ENCODE data around the gene KCNMA1. TPM values are rescaled to one million over a fixed set of nuclear protein-coding genes. Genes with fewer than 3 reads are reported as not detected.

Gene KCNMA1
- total RNA-seq, 1 experiment from 2014 or later: 0.49 TPM

GRCh38 chr10:76990561-76990960 lies 647.0 kb downstream of the KCNMA1 start:
- Histone ChIP-seq H3K4me1 (ENCODE audit: control insufficient read depth in 1 of 2, insufficient read depth in 2 of 2, low read length in 2 of 2) (no peaks in the 10 kb centered on the region), H3K27ac (ENCODE audit: low read depth, low read length) (no peak overlapping the region), H3K9me2 (ENCODE audit: insufficient read depth) (no peaks in the 10 kb centered on the region), H3K4me3 (replicated peaks in 1 of 2; ENCODE audit: low read depth in 1 of 2, low read length in 2 of 2) (no peak overlapping the region), H4K20me1 (ENCODE audit: insufficient read depth) (no peaks in the 10 kb centered on the region), H2AFZ (ENCODE audit: low read depth, low read length, poor library complexity, severe bottlenecking) (no peak overlapping the region), H3K27me3 (ENCODE audit: insufficient read depth, low read length) (peaks cover 60% of the 10 kb centered on the region), H3K4me2 (ENCODE audit: low read length) (no peak overlapping the region), H3K9ac (ENCODE audit: low read length) (no peak overlapping the region), H3K9me3 (ENCODE audit: control insufficient read depth in 1 of 2, insufficient read depth in 1 of 2, low read depth in 1 of 2, low read length in 2 of 2) (no peaks in the 10 kb centered on the region), H3K36me3 (ENCODE audit: control insufficient read depth in 1 of 2, insufficient read depth in 2 of 2, low read length in 2 of 2) (no peaks in the 10 kb centered on the region), H3K79me2 (ENCODE audit: insufficient read depth, low read length) (no peaks in the 10 kb centered on the region)
- ATAC-seq (no peak), DNase-seq (ENCODE audit: low read depth, low spot score) (no peak)
- ChIA-PET RAD21 (ENCODE audit: low non-redundant PET in 1 of 2, low total read pairs in 2 of 2, uncharacterized antibody in 2 of 2, unreplicated experiment in 2 of 2) (no interaction called here), POLR2A (no interaction called here), CTCF (no interaction called here)
- no TSS peak for BruUV-seq (replicated peaks)
- intact Hi-C loops (cut with micrococcal nuclease): no loop called here
- TF ChIP-seq CTCF (IDR thresholded peaks at IDR 0.05 in 2 of 3, conservative IDR thresholded peaks at IDR 0.05 in 1 of 3; ENCODE audit: borderline replicate concordance in 1 of 3, insufficient read depth in 1 of 3, low read depth in 2 of 3, low read length in 2 of 3) (no peak), ZFX (IDR thresholded peaks at IDR 0.05) (no peak), RAD21 (IDR thresholded peaks at IDR 0.05; ENCODE audit: low read depth) (no peak), YY1 (IDR thresholded peaks at IDR 0.05; ENCODE audit: extremely low read depth, insufficient replicate concordance, low read depth, low read length) (no peak), EGR1 (IDR thresholded peaks at IDR 0.05; ENCODE audit: low read depth) (no peak), SP1 (IDR thresholded peaks at IDR 0.05; ENCODE audit: low read depth) (no peak), ZBTB33 (IDR thresholded peaks at IDR 0.05; ENCODE audit: extremely low read depth, insufficient replicate concordance, low read length) (no peak), EZH2 (IDR thresholded peaks at IDR 0.05) (no peak), FOSL1 (IDR thresholded peaks at IDR 0.05; ENCODE audit: low read depth) (no peak), CEBPB (IDR thresholded peaks at IDR 0.05; ENCODE audit: low read depth) (no peak), MAX (IDR thresholded peaks at IDR 0.05) (no peak), SIN3A (IDR thresholded peaks at IDR 0.05; ENCODE audit: low read depth) (no peak), SRF (IDR thresholded peaks at IDR 0.05; ENCODE audit: low read depth) (no peak), REST (IDR thresholded peaks at IDR 0.05; ENCODE audit: low read depth) (no peak), POLR2A (IDR thresholded peaks at IDR 0.05; ENCODE audit: borderline replicate concordance, extremely low read depth, insufficient read depth, insufficient read length) (no peak), TCF7L2 (IDR thresholded peaks at IDR 0.05; ENCODE audit: borderline replicate concordance, extremely low read depth, insufficient read depth, insufficient read length) (no peak), ELF1 (IDR thresholded peaks at IDR 0.05; ENCODE audit: borderline replicate concordance, low read depth) (no peak)
- TF ChIP-seq, protein P1, sequence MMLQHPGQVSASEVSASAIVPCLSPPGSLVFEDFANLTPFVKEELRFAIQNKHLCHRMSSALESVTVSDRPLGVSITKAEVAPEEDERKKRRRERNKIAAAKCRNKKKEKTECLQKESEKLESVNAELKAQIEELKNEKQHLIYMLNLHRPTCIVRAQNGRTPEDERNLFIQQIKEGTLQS (IDR thresholded peaks at IDR 0.05): no peak

Measured in HCT116 (cell line).